Ishikawa (cell line): ENCODE data around the gene BEST4.

ENCODE experiments used
- CEBPB ChIP-seq: IDR thresholded peaks from 2 replicates; pipeline ENCODE4 v1.6.1; 2012
- CREB1 ChIP-seq: IDR thresholded peaks from 2 replicates; pipeline ENCODE4 v1.6.1; 2012; ENCODE audit warnings: low read depth
- EGR1 ChIP-seq: IDR thresholded peaks from 2 replicates; pipeline ENCODE4 v1.6.1; 2012
- EP300 ChIP-seq: IDR thresholded peaks from 2 replicates; pipeline ENCODE4 v1.6.1; 2012; ENCODE audit warnings: borderline replicate concordance
- FOXM1 ChIP-seq: IDR thresholded peaks from 2 replicates; pipeline ENCODE4 v1.6.1; 2012; ENCODE audit warnings: low read depth, borderline replicate concordance
- MAX ChIP-seq: IDR thresholded peaks from 2 replicates; pipeline ENCODE4 v1.6.1; 2012
- NFIC ChIP-seq: IDR thresholded peaks from 2 replicates; pipeline ENCODE4 v1.6.1; 2012
- RAD21 ChIP-seq: IDR thresholded peaks from 2 replicates; pipeline ENCODE4 v1.6.1; 2012; ENCODE audit warnings: low read depth
- REST ChIP-seq: IDR thresholded peaks from 2 replicates; pipeline ENCODE4 v1.6.1; 2012; ENCODE audit warnings: low read depth, mild to moderate bottlenecking
- TAF1 ChIP-seq: IDR thresholded peaks from 2 replicates; pipeline ENCODE4 v1.6.1; 2012; ENCODE audit warnings: low read depth, mild to moderate bottlenecking
- TCF12 ChIP-seq: IDR thresholded peaks from 2 replicates; pipeline ENCODE4 v1.6.1; 2012; ENCODE audit warnings: low read depth
- TEAD4 ChIP-seq: IDR thresholded peaks from 2 replicates; pipeline ENCODE4 v1.6.1; 2012
- USF1 ChIP-seq: IDR thresholded peaks from 2 replicates; pipeline ENCODE4 v1.6.1; 2012
- YY1 ChIP-seq: IDR thresholded peaks from 2 replicates; pipeline ENCODE4 v1.6.1; 2012; ENCODE audit warnings: low read depth
- ZBTB7A ChIP-seq: IDR thresholded peaks from 2 replicates; pipeline ENCODE4 v1.6.1; 2012; ENCODE audit warnings: low read depth

BEST4 gene

GRCh38 chr1:44735992-44736391 is 52.0 kb downstream of the BEST4 start:
- no peak for TF ChIP-seq FOXM1
- TF ChIP-seq RAD21, result no peak
- no peak for TF ChIP-seq MAX
- no peak for TF ChIP-seq NFIC
- TF ChIP-seq CEBPB, result no peak
- no peak for TF ChIP-seq USF1
- TF ChIP-seq EGR1, result no peak
- no peak for TF ChIP-seq TCF12
- no peak for TF ChIP-seq TAF1
- no peak for TF ChIP-seq ZBTB7A
- TF ChIP-seq YY1, result no peak
- no peak for TF ChIP-seq EP300
- TF ChIP-seq TEAD4, result no peak
- no peak for TF ChIP-seq CREB1
- TF ChIP-seq REST, result no peak

GRCh38 chr1:44733784-44734183 is 54.2 kb downstream of the BEST4 start:
- TF ChIP-seq EGR1, result no peak
- TF ChIP-seq RAD21, result no peak
- TF ChIP-seq TAF1, result no peak
- no peak for TF ChIP-seq NFIC
- no peak for TF ChIP-seq EP300
- TF ChIP-seq ZBTB7A, result no peak
- TF ChIP-seq CEBPB, result no peak
- no peak for TF ChIP-seq YY1
- no peak for TF ChIP-seq TCF12
- no peak for TF ChIP-seq MAX
- no peak for TF ChIP-seq USF1
- no peak for TF ChIP-seq REST
- no peak for TF ChIP-seq FOXM1
- no peak for TF ChIP-seq CREB1
- no peak for TF ChIP-seq TEAD4
